GM12892 (cell line): ENCODE measurements around the gene TAF11L6.
"Not testable (repeated sequence)": the region's sequence is repeated elsewhere in the genome, so short reads cannot be mapped to it uniquely, and the experiment has no call there.

ENCODE experiments used
- POLR2A ChIP-seq: IDR thresholded peaks from 2 replicates; pipeline ENCODE4 v1.6.1; 2011; ENCODE audit warnings: low read depth, low read length, control low read depth
- POLR2AphosphoS5 ChIP-seq: IDR thresholded peaks from 2 replicates; pipeline ENCODE4 v1.6.1; 2011; ENCODE audit warnings: low read depth, low read length, control low read depth

DNA sequence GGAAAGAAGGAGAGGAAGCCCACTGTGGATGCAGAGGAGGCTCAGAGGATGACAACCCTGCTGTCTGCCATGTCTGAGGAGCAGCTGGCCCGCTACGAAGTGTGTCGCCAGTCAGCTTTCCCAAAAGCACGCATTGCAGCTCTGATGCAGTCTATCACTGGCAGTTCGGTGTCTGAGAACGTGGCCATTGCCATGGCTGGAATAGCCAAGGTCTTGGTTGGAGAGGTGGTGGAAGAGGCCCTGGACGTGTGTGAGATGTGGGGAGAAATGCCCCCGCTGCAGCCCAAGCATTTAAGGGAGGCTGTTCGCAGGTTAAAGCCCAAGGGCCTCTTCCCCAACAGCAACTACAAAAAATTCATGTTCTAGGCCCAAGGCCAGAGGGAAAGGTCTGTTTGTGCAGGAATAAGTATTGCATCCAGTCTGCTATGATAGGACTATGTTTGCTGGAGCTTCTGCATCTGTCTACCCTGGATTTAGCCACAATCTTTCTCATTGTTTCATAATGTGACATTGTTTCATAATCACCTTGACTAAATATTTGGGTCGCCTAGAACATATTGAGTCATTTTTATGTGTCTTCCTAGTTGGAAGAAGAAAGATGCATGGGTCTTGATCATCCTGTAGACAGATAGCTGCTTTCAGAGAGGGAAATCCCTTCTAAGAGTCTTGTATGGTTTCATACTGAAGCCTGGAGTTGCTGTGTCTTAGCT, 41.9 kb upstream of the TAF11L6 start:
- not testable (repeated sequence) for TF ChIP-seq POLR2A, POLR2AphosphoS5
